Neural progenitor cell (in vitro differentiated cells): ENCODE measurements around the gene COLEC12.

Source experiments
- EZH2 ChIP-seq: fragments of 200-600 bp; sonication (generic); IDR thresholded peaks from 2 replicates; pipeline ENCODE4 v1.6.1; 2017; ENCODE audit warnings: antibody characterized with exemption, mild to moderate bottlenecking, moderate library complexity
- TF ChIP-seq, protein P1 (sequence below): fragments of 200-600 bp; sonication (generic); IDR thresholded peaks from 2 replicates; pipeline ENCODE4 v1.5.1; 2017; ENCODE audit warnings: antibody characterized with exemption, mild to moderate bottlenecking

DNA sequence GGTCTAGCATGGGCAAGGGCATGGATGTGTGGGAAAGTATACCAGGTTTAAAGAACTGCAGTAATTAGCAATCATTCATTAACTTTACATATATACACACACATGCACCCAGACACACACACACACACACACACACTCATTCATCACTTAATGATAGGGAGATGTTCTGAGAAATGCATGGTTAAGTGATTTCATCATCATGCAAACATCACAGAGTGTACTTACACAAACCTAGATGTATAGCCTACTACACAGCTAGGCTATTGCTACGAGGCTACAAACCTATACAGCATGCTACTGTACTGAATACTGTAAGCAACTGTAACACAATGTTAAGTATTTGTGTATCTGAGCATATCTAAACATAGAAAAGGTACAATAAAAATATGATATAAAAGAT, 83.6 kb downstream of the COLEC12 start:
- TF ChIP-seq, protein P1, sequence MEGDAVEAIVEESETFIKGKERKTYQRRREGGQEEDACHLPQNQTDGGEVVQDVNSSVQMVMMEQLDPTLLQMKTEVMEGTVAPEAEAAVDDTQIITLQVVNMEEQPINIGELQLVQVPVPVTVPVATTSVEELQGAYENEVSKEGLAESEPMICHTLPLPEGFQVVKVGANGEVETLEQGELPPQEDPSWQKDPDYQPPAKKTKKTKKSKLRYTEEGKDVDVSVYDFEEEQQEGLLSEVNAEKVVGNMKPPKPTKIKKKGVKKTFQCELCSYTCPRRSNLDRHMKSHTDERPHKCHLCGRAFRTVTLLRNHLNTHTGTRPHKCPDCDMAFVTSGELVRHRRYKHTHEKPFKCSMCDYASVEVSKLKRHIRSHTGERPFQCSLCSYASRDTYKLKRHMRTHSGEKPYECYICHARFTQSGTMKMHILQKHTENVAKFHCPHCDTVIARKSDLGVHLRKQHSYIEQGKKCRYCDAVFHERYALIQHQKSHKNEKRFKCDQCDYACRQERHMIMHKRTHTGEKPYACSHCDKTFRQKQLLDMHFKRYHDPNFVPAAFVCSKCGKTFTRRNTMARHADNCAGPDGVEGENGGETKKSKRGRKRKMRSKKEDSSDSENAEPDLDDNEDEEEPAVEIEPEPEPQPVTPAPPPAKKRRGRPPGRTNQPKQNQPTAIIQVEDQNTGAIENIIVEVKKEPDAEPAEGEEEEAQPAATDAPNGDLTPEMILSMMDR = no peak
- no peak for TF ChIP-seq EZH2
